Islet precursor cell (in vitro differentiated cells): ENCODE results near the gene HCFC2.
A peak's percentile ranks its signal among the peaks of the same experiment; 100 is the strongest.
"Not testable (repeated sequence)": the region's sequence is repeated elsewhere in the genome, so short reads cannot be mapped to it uniquely, and the experiment has no call there.

Experiments used
- DNase-seq: peaks from one replicate; pipeline ENCODE4 v3.0.0-alpha.2; 2018

HCFC2 gene

GRCh38 chr12:104064031-104064841 is at the start of gene HCFC2:
Gene HCFC2 (plus strand): TSS chr12:104064531. CDS start chr12:104064561, 30 bp downstream.
- DNase-seq: peak; percentile 97

DNA sequence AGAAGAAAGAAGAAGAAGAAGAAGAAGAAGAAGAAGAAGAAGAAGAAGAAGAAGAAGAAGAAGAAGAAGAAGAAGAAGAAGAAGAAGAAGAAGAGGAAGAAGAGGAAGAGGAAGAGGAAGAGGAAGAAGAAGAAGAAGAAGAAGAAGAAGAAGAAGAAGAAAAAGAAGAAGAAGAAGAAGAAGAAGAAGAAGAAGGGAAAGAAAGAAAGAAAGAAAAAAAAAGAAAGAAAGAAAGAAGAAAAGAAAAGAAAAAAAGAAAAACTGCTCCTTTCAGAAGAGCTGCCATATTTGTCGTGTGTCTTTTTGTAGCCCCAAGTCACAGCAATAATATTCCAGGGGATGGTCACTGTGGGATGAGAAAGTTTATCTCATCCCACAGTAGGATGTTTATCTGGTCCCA is 42.5 kb upstream of the HCFC2 start:
- not testable (repeated sequence) for DNase-seq

GRCh38 chr12:104022786-104023185 is 41.5 kb upstream of the HCFC2 start:
- DNase-seq: no peak

GRCh38 chr12:104023710-104024109 is 40.6 kb upstream of the HCFC2 start:
- no peak for DNase-seq

DNA sequence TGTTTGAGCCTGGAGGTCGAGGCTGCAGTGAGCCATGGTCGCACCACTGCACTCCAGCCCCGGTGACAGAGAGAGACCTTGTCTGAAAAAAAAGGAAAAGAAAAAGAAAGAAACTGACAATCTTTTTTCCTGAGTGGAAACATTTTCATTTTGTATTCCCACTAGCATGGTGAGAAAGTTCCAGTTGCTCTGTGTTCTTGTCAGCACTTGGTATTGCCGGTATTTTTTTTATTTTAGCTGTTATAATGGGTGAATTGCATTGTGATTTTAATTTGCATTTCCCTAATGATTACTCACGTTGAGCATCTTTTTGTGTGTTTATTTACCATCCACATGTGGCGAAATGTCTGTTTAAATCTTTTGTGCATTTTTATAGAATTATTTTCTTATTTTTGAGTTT is 40.0 kb upstream of the HCFC2 start:
- no peak for DNase-seq

DNA sequence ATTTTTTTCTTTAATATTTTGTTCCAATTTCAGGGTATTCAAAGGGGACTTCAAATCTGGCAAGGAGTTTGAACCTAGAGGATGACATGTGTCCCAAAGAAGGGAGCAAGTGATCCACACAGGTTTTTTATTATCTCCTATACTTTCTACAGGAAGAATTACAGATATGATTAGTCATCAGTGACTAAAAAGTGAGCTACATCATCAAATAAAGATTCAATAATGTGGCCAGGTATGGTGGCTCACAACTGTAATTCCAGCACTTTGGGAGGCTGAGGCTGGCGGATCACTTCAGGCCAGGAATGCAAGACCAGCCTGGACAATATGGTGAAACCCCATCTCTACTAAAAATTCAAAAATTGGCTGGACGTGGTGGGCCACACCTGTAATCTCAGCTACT is 38.6 kb upstream of the HCFC2 start:
- no peak for DNase-seq

DNA sequence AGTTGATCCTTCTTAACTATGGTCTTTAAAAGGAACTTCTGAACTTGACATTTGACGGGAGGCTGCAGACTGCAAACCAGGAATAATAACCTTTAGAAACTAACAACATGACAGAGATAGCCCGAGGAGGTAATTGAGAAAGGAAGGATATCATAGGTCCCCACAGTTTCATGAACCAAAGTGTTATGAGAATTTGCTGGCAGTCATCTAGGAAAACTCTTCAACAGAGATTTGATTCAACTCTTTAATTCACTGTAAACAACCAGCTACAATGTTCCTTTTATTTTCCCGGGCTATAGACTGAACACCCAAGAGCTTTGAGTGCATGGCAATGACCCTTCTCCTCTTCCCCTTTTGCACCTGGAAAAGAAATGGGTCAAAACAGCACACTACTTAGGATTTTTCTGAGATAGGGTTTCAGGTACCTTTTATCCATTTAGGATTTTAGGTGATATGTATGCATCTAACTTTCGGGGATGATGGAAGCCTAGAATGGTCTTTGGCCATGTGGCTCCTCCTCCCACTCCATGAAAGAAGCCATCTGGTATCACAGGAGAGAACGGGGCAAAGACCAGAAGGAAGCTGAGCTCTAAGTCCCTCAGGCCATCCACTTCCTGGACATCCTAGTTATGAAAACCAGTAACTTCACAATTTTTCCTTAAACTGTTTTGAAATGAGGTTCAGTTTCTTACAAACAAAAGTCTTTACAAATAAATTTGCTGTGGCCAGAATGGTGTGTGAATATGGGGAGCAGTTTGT is 37.3 kb upstream of the HCFC2 start:
- DNase-seq: no peak

GRCh38 chr12:104030596-104030995 is 33.7 kb upstream of the HCFC2 start:
- not testable (repeated sequence) for DNase-seq

- DNase-seq: not testable (repeated sequence)
Measured at GRCh38 chr12:104036143-104036542, 28.2 kb upstream of the HCFC2 start.

DNA sequence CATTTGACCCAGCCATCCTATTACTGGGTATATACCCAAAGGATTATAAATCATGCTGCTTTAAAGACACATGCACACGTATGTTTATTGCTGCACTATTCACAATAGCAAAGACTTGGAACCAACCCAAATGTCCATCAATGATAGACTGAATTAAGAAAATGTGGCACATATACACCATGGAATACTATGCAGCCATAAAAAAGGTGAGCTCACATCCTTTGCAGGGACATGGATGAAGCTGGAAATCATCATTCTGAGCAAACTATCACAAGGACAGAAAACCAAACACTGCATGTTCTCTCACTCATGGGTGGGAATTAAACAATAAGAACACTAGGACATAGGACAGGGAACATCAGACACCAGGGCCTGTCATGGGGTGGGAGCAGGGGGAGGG is 24.6 kb upstream of the HCFC2 start:
- not testable (repeated sequence) for DNase-seq

GRCh38 chr12:104042580-104042979 is 21.8 kb upstream of the HCFC2 start:
- DNase-seq: no peak

DNA sequence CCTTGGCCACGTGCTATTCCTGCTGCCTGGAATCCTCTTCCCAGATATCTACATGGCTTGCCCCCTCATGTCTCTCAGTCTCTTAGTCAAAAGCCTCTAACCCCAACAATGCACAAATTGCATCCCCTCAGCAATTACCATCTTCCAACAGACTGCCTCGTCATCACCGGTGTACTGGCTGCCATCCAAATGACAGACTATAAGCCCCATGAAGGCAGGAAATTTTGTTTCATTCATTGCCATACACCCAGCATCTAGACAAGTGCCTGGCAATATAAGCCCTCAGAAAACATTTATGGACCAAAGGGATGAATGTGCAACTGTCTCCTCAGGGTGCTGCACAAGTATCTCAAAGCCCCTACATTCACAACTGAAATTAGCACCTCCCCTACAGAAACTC is 20.2 kb upstream of the HCFC2 start:
- DNase-seq: no peak

- DNase-seq: no peak
Measured at GRCh38 chr12:104046306-104046705, 18.0 kb upstream of the HCFC2 start.

- DNase-seq: no peak
Measured at GRCh38 chr12:104048162-104048561, 16.2 kb upstream of the HCFC2 start.

DNA sequence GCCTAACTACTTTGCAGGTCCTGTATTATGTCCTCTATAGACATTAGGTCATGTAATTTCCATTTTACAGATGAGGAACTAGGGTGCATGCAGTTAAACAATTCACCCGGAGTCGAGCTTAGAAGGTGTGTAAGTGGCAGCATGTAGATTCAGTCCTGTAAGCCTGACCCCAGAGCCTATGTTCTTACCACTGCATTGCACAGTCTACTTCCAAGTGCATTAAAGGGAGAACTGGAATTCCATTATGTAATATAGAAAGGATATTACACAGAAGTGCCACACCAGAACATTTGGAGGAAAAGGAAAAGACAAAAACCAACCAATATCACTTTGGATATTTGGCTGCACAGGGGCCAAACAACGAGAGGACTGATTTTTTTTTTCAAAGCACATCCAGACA is 15.5 kb upstream of the HCFC2 start:
- DNase-seq: no peak

GRCh38 chr12:104049278-104049902 is 14.9 kb upstream of the HCFC2 start:
- DNase-seq: no peak

GRCh38 chr12:104049903-104050356 is 14.4 kb upstream of the HCFC2 start, which contains the start of gene GLT8D2:
Gene GLT8D2 (minus strand): TSS chr12:104050187. CDS start chr12:104019648, 30,539 bp downstream.
- peak; percentile 87 for DNase-seq

DNA sequence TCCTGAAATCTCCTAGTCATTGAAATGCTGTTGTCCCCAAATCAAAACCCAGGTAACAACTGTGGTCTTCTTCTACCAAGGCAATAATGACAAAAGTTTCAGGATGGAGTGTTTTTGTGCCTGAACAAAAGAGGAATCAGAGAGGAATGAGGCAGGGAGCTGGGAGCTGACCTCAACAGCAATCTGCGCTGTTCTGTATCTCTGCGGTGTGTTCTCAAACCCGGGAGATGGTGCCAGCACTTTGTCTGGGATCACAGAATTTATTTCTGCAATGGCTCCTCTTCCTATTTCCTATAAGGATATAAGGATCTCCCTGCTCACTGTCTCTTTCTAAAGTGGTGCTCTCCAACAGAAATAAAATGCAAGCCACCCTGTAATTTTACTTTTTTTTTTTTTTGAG is 13.9 kb upstream of the HCFC2 start:
- no peak for DNase-seq

DNA sequence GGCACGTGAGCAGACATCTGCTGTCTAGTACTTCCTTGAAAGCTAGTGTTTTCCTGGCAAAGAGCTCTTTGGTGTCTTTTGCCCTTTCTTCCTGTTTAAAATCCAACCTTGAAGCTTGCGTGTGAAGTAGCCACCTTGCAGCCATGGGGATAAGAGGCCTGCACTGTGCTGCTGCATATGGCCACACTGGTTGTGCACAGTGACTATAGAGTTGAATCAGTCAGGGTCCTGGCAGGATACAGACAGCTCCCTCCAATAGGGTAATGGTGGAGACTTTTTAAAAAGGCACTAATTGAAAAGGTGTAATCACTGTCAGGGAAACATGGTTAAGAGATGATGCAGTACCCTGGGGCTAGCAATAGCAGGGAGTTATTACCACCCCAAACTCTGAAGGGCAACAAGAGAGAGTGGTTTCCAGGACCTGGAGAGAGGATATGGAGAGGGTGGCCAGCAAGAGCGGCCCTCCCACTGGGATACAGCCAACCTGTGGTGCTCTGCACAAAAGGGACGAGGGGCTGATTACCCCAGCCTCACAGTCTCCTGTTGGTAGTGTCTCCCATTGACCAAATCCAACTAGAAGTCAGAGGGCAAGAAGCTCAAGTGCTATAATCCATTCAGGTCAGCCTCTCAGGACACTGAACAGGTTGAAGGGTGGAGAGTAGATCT is 9.5 kb upstream of the HCFC2 start:
- no peak for DNase-seq

- DNase-seq: no peak
Measured at GRCh38 chr12:104055686-104056388, 8.5 kb upstream of the HCFC2 start.

GRCh38 chr12:104056419-104056972 is 7.8 kb upstream of the HCFC2 start:
- DNase-seq: no peak

GRCh38 chr12:104057771-104058197 is 6.5 kb upstream of the HCFC2 start:
- DNase-seq: no peak
